CD4-positive, CD25-positive, alpha-beta regulatory T cell (primary cell): ENCODE measurements around the gene ADAM12. TPM values are rescaled to one million over a fixed set of nuclear protein-coding genes. Genes with fewer than 3 reads are reported as not detected.
"Not testable (repeated sequence)": the region's sequence is repeated elsewhere in the genome, so short reads cannot be mapped to it uniquely, and the experiment has no call there.

ENCODE experiments used
- ATAC-seq, 2 donors: fragments of 150-1000 bp; cut with Tn5 transposase; one replicate each; pipeline ENCODE4 v1.10.0; 2021; ENCODE audit warnings: low read depth in 2 of 2, moderate number of reproducible peaks in 2 of 2, moderate library complexity in 1 of 2
- DNase-seq, 3 donors: peaks; one replicate each; pipeline versions ENCODE4 v3.0.0 to v3.0.0-alpha.2; 2012 to 2022; ENCODE audit warnings: mixed read lengths in 1 of 3
- H3K27ac ChIP-seq: one replicate; pipeline ENCODE4 v1.7.0; 2013; ENCODE audit warnings: mild to moderate bottlenecking, low read length; ENCODE audit not compliant: insufficient read depth, poor library complexity, severe bottlenecking
- H3K27me3 ChIP-seq: one replicate; pipeline ENCODE4 v1.7.0; 2013; ENCODE audit warnings: low read length; ENCODE audit not compliant: control insufficient read depth, insufficient read depth
- H3K36me3 ChIP-seq: one replicate; pipeline ENCODE4 v1.7.0; 2013; ENCODE audit warnings: mild to moderate bottlenecking, low read length, moderate library complexity; ENCODE audit not compliant: control insufficient read depth, insufficient read depth
- H3K4me1 ChIP-seq: 2 replicates; pipeline ENCODE4 v1.7.0; 2013; ENCODE audit warnings: mild to moderate bottlenecking, low read length; ENCODE audit not compliant: insufficient read depth, control insufficient read depth, poor library complexity, severe bottlenecking
- H3K4me3 ChIP-seq: one replicate; pipeline ENCODE4 v1.7.0; 2013; ENCODE audit warnings: low read depth, mild to moderate bottlenecking, low read length, moderate library complexity
- H3K9me3 ChIP-seq, 2 experiments: 1 replicate in 1 of 2; 2 replicates in 1 of 2; pipeline ENCODE4 v1.7.0; 2013; ENCODE audit warnings: low read length in 2 of 2, mild to moderate bottlenecking in 1 of 2, moderate library complexity in 1 of 2; ENCODE audit not compliant: control insufficient read depth in 2 of 2
- H3K27ac Mint-ChIP-seq, 3 donors: one replicate each; pipeline ENCODE4 v1.8.0; 2020 to 2022; ENCODE audit warnings: mild to moderate bottlenecking in 3 of 3, mixed read lengths in 3 of 3, moderate library complexity in 2 of 3
- H3K27me3 Mint-ChIP-seq: one replicate; pipeline ENCODE4 v1.8.0; 2022; ENCODE audit warnings: mild to moderate bottlenecking, mixed read lengths
- H3K36me3 Mint-ChIP-seq: one replicate; pipeline ENCODE4 v1.8.0; 2020; ENCODE audit warnings: mixed read lengths
- H3K4me1 Mint-ChIP-seq, 4 donors: one replicate each; pipeline ENCODE4 v1.8.0; 2020 to 2022; ENCODE audit warnings: mixed read lengths in 4 of 4, mild to moderate bottlenecking in 1 of 4
- H3K4me3 Mint-ChIP-seq, 4 donors: one replicate each; pipeline ENCODE4 v1.8.0; 2020 to 2022; ENCODE audit warnings: mild to moderate bottlenecking in 4 of 4, mixed read lengths in 4 of 4, moderate library complexity in 3 of 4
- H3K9me3 Mint-ChIP-seq, 7 donors: one replicate each; pipeline ENCODE4 v1.8.0; 2020 to 2022; ENCODE audit warnings: mixed read lengths in 7 of 7, mild to moderate bottlenecking in 3 of 7, moderate library complexity in 2 of 7
- polyA plus RNA-seq, 4 donors: library from polyadenylated mRNA; unstranded; fragments of 300-500 nt; fragmentation: Illumina TruSeq; gene quantifications; one replicate each; pipeline ENCODE4 v1.2.3, GENCODE V29; 2021
- total RNA-seq: library from RNA; stranded (reverse); gene quantifications from one replicate; pipeline ENCODE4 v1.2.3, GENCODE V29; 2022

ADAM12 gene
- total and polyA plus RNA-seq, 5 donors from 2014 or later = 1.3 to 3.8 (median 1.9) TPM

DNA sequence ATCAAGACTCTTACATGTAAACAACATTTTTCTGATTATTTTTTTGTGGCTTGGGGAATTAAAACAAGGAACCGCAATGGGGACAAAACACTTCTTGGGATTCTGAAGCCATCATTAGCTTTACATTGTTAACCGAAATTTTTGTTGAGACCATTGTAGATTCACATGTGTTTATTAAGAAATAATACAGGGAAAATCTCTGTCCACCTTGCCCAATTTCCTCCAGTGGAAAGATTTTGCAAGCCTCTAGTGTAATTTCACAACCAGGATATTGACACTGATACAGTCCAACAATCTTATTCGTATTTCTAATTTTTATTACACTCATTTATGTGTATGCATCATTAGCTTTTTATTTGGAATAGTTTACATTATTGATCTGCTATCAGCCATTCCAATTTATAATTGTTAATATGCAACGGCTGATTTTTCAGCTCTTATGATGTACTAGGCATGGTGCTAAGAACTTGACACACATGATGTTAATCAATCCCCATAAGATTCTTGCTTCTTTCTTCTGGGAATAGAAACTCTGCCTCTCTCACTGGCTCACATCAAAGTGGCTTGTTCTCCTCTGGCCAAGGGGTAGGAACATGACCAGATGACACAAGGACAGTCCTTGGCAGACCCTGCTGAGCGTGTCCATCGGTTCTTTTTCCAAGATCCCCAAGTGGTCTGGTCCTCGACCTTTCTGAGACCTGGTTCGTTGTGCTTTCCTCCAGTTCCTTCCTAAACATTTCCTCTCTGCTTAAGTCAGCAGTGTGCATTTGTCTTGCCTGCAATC, 137.6 kb downstream of the ADAM12 start:
- ATAC-seq = no peak
- Histone ChIP-seq H3K27me3 (no peaks in the 10 kb centered on the region), H3K4me1 (no peaks in the 10 kb centered on the region), H3K4me3 (no peak overlapping the region), H3K27ac (no peak overlapping the region), H3K36me3 (no peaks in the 10 kb centered on the region), H3K9me3 (no peaks in the 10 kb centered on the region)
- Mint-ChIP-seq H3K27ac (no peak overlapping the region), H3K9me3 (peaks cover 0 to 13% (median 3%) of the 10 kb centered on the region in 7 donors), H3K4me1 (no peaks in the 10 kb centered on the region), H3K36me3 (peaks cover 3% of the 10 kb centered on the region), H3K4me3 (no peak overlapping the region), H3K27me3 (no peaks in the 10 kb centered on the region)
- no peak for DNase-seq

- no peaks in the 10 kb centered on the region for H3K27me3 Mint-ChIP-seq
- Histone ChIP-seq H3K27me3 (no peaks in the 10 kb centered on the region), H3K4me1 (no peaks in the 10 kb centered on the region), H3K27ac (no peak overlapping the region), H3K4me3 (no peak overlapping the region), H3K36me3 (no peaks in the 10 kb centered on the region), H3K9me3 (no peaks in the 10 kb centered on the region)
- H3K4me3 Mint-ChIP-seq = no peak overlapping the region
- H3K9me3 Mint-ChIP-seq = peaks cover 0 to 13% (median 3%) of the 10 kb centered on the region in 7 donors
- H3K27ac Mint-ChIP-seq = no peak overlapping the region
- ATAC-seq (no peak), DNase-seq (no peak)
- H3K4me1 Mint-ChIP-seq = no peaks in the 10 kb centered on the region
- H3K36me3 Mint-ChIP-seq = peaks cover 3% of the 10 kb centered on the region
Observed at GRCh38 chr10:126250045-126250444, 138.2 kb downstream of the ADAM12 start.

DNA sequence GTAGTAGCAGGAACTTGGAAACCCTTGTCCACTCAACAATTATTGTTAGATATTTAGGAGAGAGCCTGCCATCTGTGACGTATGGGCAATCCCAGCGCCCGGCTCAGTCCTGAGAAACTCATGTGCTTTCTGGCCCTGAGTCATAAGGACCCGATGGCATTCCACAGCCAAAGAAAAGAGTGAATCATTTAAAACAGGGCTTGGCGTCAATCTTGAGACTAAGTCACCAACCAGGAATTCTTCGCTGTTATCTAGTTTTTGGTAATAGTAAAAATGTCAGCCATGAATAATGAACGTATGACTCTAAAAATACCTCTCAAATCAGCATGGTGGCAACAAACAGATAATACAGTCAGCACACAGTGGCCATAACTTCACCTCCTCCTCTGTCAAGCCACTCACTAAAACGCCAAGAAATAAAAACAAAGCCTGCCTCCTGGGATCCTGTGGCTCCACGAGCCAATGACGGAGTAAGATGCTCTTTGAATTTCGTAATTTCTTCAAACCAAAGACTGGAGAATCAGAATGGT, 140.8 kb downstream of the ADAM12 start:
- DNase-seq (no peak), ATAC-seq (no peak)
- Mint-ChIP-seq H3K9me3 (peaks cover 0 to 11% (median 2%) of the 10 kb centered on the region in 7 donors), H3K36me3 (peaks cover 3% of the 10 kb centered on the region), H3K4me3 (no peak overlapping the region), H3K4me1 (no peaks in the 10 kb centered on the region), H3K27me3 (no peaks in the 10 kb centered on the region), H3K27ac (no peak overlapping the region)
- Histone ChIP-seq H3K36me3 (no peaks in the 10 kb centered on the region), H3K27ac (no peak overlapping the region), H3K27me3 (no peaks in the 10 kb centered on the region), H3K4me3 (no peak overlapping the region), H3K4me1 (no peaks in the 10 kb centered on the region), H3K9me3 (no peaks in the 10 kb centered on the region)

DNA sequence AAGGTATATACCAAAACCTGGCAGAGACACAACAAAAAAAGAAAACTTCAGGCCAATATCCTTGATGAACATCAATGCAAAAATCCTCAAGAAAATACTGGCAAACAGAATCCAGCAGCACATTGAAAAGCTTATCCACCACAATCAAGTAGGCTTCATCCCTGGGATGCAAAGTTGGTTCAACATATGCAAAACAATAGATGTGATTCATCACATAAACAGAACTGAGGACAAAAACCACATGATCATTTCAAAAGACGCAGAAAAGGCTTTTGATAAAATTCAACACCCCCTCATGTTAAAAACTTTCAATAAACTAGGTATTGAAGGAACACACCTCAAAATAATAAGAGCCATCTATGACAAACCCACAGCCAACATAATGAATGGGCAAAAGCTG, 141.9 kb downstream of the ADAM12 start:
- not testable (repeated sequence) for H3K27ac ChIP-seq, H3K4me1 Mint-ChIP-seq, H3K27me3 Mint-ChIP-seq, H3K4me3 ChIP-seq, DNase-seq, H3K9me3 Mint-ChIP-seq, H3K36me3 Mint-ChIP-seq, H3K27me3 ChIP-seq, H3K4me1 ChIP-seq, H3K4me3 Mint-ChIP-seq, H3K27ac Mint-ChIP-seq, ATAC-seq, H3K36me3 ChIP-seq, H3K9me3 ChIP-seq

- H3K4me3 Mint-ChIP-seq = no peak overlapping the region
- no peaks in the 10 kb centered on the region for H3K9me3 ChIP-seq
- no peaks in the 10 kb centered on the region for H3K27me3 Mint-ChIP-seq
- H3K9me3 Mint-ChIP-seq = peaks cover 0 to 8% (median 0%) of the 10 kb centered on the region in 7 donors
- H3K4me1 ChIP-seq = no peaks in the 10 kb centered on the region
- H3K4me3 ChIP-seq = no peak overlapping the region
- no peak overlapping the region for H3K27ac Mint-ChIP-seq
- no peak for DNase-seq
- H3K4me1 Mint-ChIP-seq = no peaks in the 10 kb centered on the region
- H3K27ac ChIP-seq = no peak overlapping the region
- H3K36me3 ChIP-seq = no peaks in the 10 kb centered on the region
- no peaks in the 10 kb centered on the region for H3K36me3 Mint-ChIP-seq
- no peak for ATAC-seq
- H3K27me3 ChIP-seq = no peaks in the 10 kb centered on the region
Observed at GRCh38 chr10:126245501-126245900, 142.8 kb downstream of the ADAM12 start.

- no peak for ATAC-seq
- no peak overlapping the region for H3K27ac ChIP-seq
- H3K4me1 ChIP-seq = no peaks in the 10 kb centered on the region
- H3K9me3 ChIP-seq = no peaks in the 10 kb centered on the region
- no peaks in the 10 kb centered on the region for H3K36me3 Mint-ChIP-seq
- H3K27me3 Mint-ChIP-seq = peaks cover 4% of the 10 kb centered on the region
- no peak overlapping the region for H3K27ac Mint-ChIP-seq
- no peaks in the 10 kb centered on the region for H3K27me3 ChIP-seq
- no peak overlapping the region for H3K4me3 ChIP-seq
- no peak for DNase-seq
- H3K36me3 ChIP-seq = no peaks in the 10 kb centered on the region
- H3K9me3 Mint-ChIP-seq = peaks cover 0 to under 1% (median 0%) of the 10 kb centered on the region in 7 donors
- no peaks in the 10 kb centered on the region for H3K4me1 Mint-ChIP-seq
- no peak overlapping the region for H3K4me3 Mint-ChIP-seq
Observed at GRCh38 chr10:126243971-126244370, 144.3 kb downstream of the ADAM12 start.

- Histone ChIP-seq H3K4me1 (no peaks in the 10 kb centered on the region), H3K27ac (no peak overlapping the region), H3K4me3 (no peak overlapping the region), H3K9me3 (no peaks in the 10 kb centered on the region), H3K27me3 (no peaks in the 10 kb centered on the region), H3K36me3 (no peaks in the 10 kb centered on the region)
- DNase-seq (no peak), ATAC-seq (no peak)
- Mint-ChIP-seq H3K4me3 (no peak overlapping the region), H3K27me3 (peaks cover 4% of the 10 kb centered on the region), H3K4me1 (no peaks in the 10 kb centered on the region), H3K9me3 (no peaks in the 10 kb centered on the region), H3K27ac (no peak overlapping the region), H3K36me3 (no peaks in the 10 kb centered on the region)
Observed at GRCh38 chr10:126243306-126243705, 145.0 kb downstream of the ADAM12 start.
